H9 (cell line): ENCODE results near the gene GRIK1. TPM values are rescaled to one million over a fixed set of nuclear protein-coding genes. Genes with fewer than 3 reads are reported as not detected.

Experiments
- DNase-seq: peaks from one replicate; pipeline ENCODE4 v3.0.0-alpha.2; 2017
- H2AFZ ChIP-seq: one replicate; pipeline ENCODE4 v1.6.1; 2013; ENCODE audit warnings: mild to moderate bottlenecking, low read length, control low read depth, moderate library complexity
- H2AK5ac ChIP-seq: 2 replicates; pipeline ENCODE4 v1.6.1; 2013; ENCODE audit warnings: low read length, control low read depth, mixed read lengths; ENCODE audit not compliant: insufficient read length
- H2BK120ac ChIP-seq: one replicate; pipeline ENCODE4 v1.6.1; 2013; ENCODE audit warnings: low read depth, mild to moderate bottlenecking, low read length, control low read depth, inconsistent platforms; ENCODE audit not compliant: poor library complexity, severe bottlenecking
- H2BK12ac ChIP-seq: 2 replicates; pipeline ENCODE4 v1.6.1; 2013; ENCODE audit warnings: low read length, control low read depth, mixed read lengths, low read depth; ENCODE audit not compliant: insufficient read length
- H2BK15ac ChIP-seq: 2 replicates; pipeline ENCODE4 v1.6.1; 2013; ENCODE audit warnings: low read depth, low read length, control low read depth
- H2BK20ac ChIP-seq: one replicate; pipeline ENCODE4 v1.6.1; 2013; ENCODE audit warnings: low read depth, mild to moderate bottlenecking, low read length, control low read depth, inconsistent platforms; ENCODE audit not compliant: poor library complexity, severe bottlenecking
- H2BK5ac ChIP-seq: 2 replicates; pipeline ENCODE4 v1.6.1; 2013; ENCODE audit warnings: low read length, control low read depth, mixed read lengths; ENCODE audit not compliant: insufficient read length
- H3K14ac ChIP-seq: 2 replicates; pipeline ENCODE4 v1.6.1; 2013; ENCODE audit warnings: low read length, control low read depth; ENCODE audit not compliant: insufficient read depth
- H3K18ac ChIP-seq: 2 replicates; pipeline ENCODE4 v1.6.1; 2013; ENCODE audit warnings: low read depth, mild to moderate bottlenecking, mixed read lengths, low read length, control low read depth; ENCODE audit not compliant: insufficient read length
- H3K23ac ChIP-seq: 2 replicates; pipeline ENCODE4 v1.6.1; 2013; ENCODE audit warnings: low read length, control low read depth, mixed read lengths, low read depth; ENCODE audit not compliant: insufficient read length
- H3K23me2 ChIP-seq: 2 replicates; pipeline ENCODE4 v1.6.1; 2013; ENCODE audit warnings: low read depth, mild to moderate bottlenecking, mixed read lengths, low read length, control low read depth; ENCODE audit not compliant: insufficient read length, poor library complexity, severe bottlenecking
- H3K27ac ChIP-seq: 2 replicates; pipeline ENCODE4 v1.5.1; 2013; ENCODE audit warnings: low read length, control low read depth, mixed read lengths, low read depth; ENCODE audit not compliant: insufficient read length
- H3K27me3 ChIP-seq: 2 replicates; pipeline ENCODE4 v1.6.1; 2013; ENCODE audit warnings: low read length, control low read depth, inconsistent platforms; ENCODE audit not compliant: insufficient read depth
- H3K4ac ChIP-seq: 2 replicates; pipeline ENCODE4 v1.6.1; 2013; ENCODE audit warnings: low read depth, mild to moderate bottlenecking, control low read depth, inconsistent platforms, low read length, moderate library complexity
- H3K4me1 ChIP-seq: 2 replicates; pipeline ENCODE4 v1.6.1; 2013; ENCODE audit warnings: low read length, control low read depth, inconsistent platforms; ENCODE audit not compliant: insufficient read depth
- H3K4me2 ChIP-seq: 2 replicates; pipeline ENCODE4 v1.6.1; 2013; ENCODE audit warnings: low read length, control low read depth, mixed read lengths; ENCODE audit not compliant: insufficient read length, insufficient read depth
- H3K56ac ChIP-seq: 2 replicates; pipeline ENCODE4 v1.6.1; 2013; ENCODE audit warnings: low read depth, mild to moderate bottlenecking, mixed read lengths, low read length, control low read depth; ENCODE audit not compliant: insufficient read length
- H3K79me1 ChIP-seq: 2 replicates; pipeline ENCODE4 v1.6.1; 2013; ENCODE audit warnings: low read depth, mild to moderate bottlenecking, moderate library complexity, low read length, control low read depth, inconsistent platforms; ENCODE audit not compliant: insufficient read depth, poor library complexity, severe bottlenecking
- H3K79me2 ChIP-seq: 2 replicates; pipeline ENCODE4 v1.6.1; 2013; ENCODE audit warnings: low read length, control low read depth, inconsistent platforms; ENCODE audit not compliant: insufficient read depth
- H3K9ac ChIP-seq: 2 replicates; pipeline ENCODE4 v1.6.1; 2013; ENCODE audit warnings: low read length, control low read depth, mixed read lengths; ENCODE audit not compliant: insufficient read length; ENCODE audit errors: extremely low read depth
- H3K9me3 ChIP-seq: one replicate; pipeline ENCODE4 v1.6.1; 2013; ENCODE audit warnings: low read depth, low read length, inconsistent platforms; ENCODE audit not compliant: control insufficient read depth
- H3T11ph ChIP-seq: one replicate; pipeline ENCODE4 v1.6.1; 2013; ENCODE audit warnings: mild to moderate bottlenecking, low read length, control low read depth, inconsistent platforms
- H4K20me1 ChIP-seq: one replicate; pipeline ENCODE4 v1.6.1; 2013; ENCODE audit not compliant: control insufficient read depth, insufficient read length, insufficient read depth
- H4K5ac ChIP-seq: 2 replicates; pipeline ENCODE4 v1.6.1; 2013; ENCODE audit warnings: low read depth, mild to moderate bottlenecking, mixed read lengths, low read length, control low read depth; ENCODE audit not compliant: insufficient read length
- H4K8ac ChIP-seq: replicated peaks from 2 replicates; pipeline ENCODE4 v1.6.1; 2013; ENCODE audit warnings: low read length, control low read depth, mixed read lengths, low read depth; ENCODE audit not compliant: insufficient read length
- H4K91ac ChIP-seq: 2 replicates; pipeline ENCODE4 v1.6.1; 2013; ENCODE audit warnings: low read depth, mild to moderate bottlenecking, moderate library complexity, mixed read lengths, low read length, control low read depth; ENCODE audit not compliant: insufficient read length
- H3K27ac Mint-ChIP-seq, 3 experiments: 2 replicates in 2 of 3; 3 replicates in 1 of 3; pipeline ENCODE4 v1.8.0; 2020 to 2021; ENCODE audit warnings: mixed read lengths in 3 of 3, mild to moderate bottlenecking in 1 of 3, moderate library complexity in 1 of 3
- H3K27me3 Mint-ChIP-seq: 2 replicates; pipeline ENCODE4 v1.8.0; 2021; ENCODE audit warnings: low read depth, mild to moderate bottlenecking, moderate library complexity, mixed read lengths
- H3K36me3 Mint-ChIP-seq, 3 experiments: 2 replicates in 2 of 3; 3 replicates in 1 of 3; pipeline ENCODE4 v1.8.0; 2020 to 2021; ENCODE audit warnings: low read depth in 3 of 3, mixed read lengths in 3 of 3; ENCODE audit not compliant: insufficient read depth in 1 of 3
- H3K4me1 Mint-ChIP-seq, 2 experiments: 2 replicates each; pipeline ENCODE4 v1.8.0; 2020; ENCODE audit warnings: mixed read lengths in 2 of 2
- H3K4me3 Mint-ChIP-seq, 2 experiments: 2 replicates in 1 of 2; 3 replicates in 1 of 2; pipeline ENCODE4 v1.8.0; 2020 to 2021; ENCODE audit warnings: mild to moderate bottlenecking in 2 of 2, mixed read lengths in 2 of 2, moderate library complexity in 1 of 2
- H3K9me3 Mint-ChIP-seq, 2 experiments: 2 replicates in 1 of 2; 3 replicates in 1 of 2; pipeline ENCODE4 v1.8.0; 2020; ENCODE audit warnings: mild to moderate bottlenecking in 2 of 2, mixed read lengths in 2 of 2, moderate library complexity in 1 of 2
- CTCF ChIP-seq: fragments of 200-600 bp; sonication (generic); conservative IDR thresholded peaks from 3 replicates; pipeline ENCODE4 v1.8.0; 2021; ENCODE audit warnings: antibody characterized with exemption, mild to moderate bottlenecking
- WGBS: extraction: QIAGEN DNeasy Blood & Tissue Kit; methylation state at CpG from one replicate; pipeline ENCODE4 v1.1.7; 2013; ENCODE audit warnings: missing lambda C conversion rate, low lambda C conversion rate, mixed read lengths; ENCODE audit not compliant: insufficient read length; ENCODE audit errors: extremely low coverage; 5-methylcytosine and 5-hydroxymethylcytosine counted together
- total RNA-seq: library from RNA; stranded (reverse); gene quantifications from 2 replicates; pipeline ENCODE4 v1.2.1, GENCODE V29; 2021

Gene GRIK1
- total RNA-seq, 1 experiment from 2014 or later, result not detected

GRCh38 chr21:29721221-29721620, 218.6 kb downstream of the GRIK1 start:
- H4K91ac ChIP-seq, result no peak overlapping the region
- no peak overlapping the region for H3K9ac ChIP-seq
- Mint-ChIP-seq H3K4me1 (peaks cover 21% of the 10 kb centered on the region in 2 experiments), H3K27ac (peak overlapping the region in 1 of 3 experiments; percentile 38; a peak in 3 of 7 replicates), H3K36me3 (peaks cover 4 to 11% (median 7%) of the 10 kb centered on the region in 3 experiments), H3K27me3 (no peaks in the 10 kb centered on the region), H3K4me3 (peak overlapping the region in 1 of 2 experiments; percentile 17; a peak in 3 of 5 replicates), H3K9me3 (peaks cover 10 to 16% of the 10 kb centered on the region in 2 experiments)
- H3K14ac ChIP-seq, result no peak overlapping the region
- no peak overlapping the region for H3T11ph ChIP-seq
- no peaks in the 10 kb centered on the region for H3K23me2 ChIP-seq
- H2BK20ac ChIP-seq, result no peak overlapping the region
- H3K79me1 ChIP-seq, result no peaks in the 10 kb centered on the region
- no peaks in the 10 kb centered on the region for H3K4me1 ChIP-seq
- H2AFZ ChIP-seq, result no peak overlapping the region
- H3K79me2 ChIP-seq, result no peaks in the 10 kb centered on the region
- H2BK15ac ChIP-seq, result no peak overlapping the region
- WGBS, result no CpG with 5 or more reads among the region's 5 CpGs
- H4K5ac ChIP-seq, result no peak overlapping the region
- H3K4ac ChIP-seq, result no peak overlapping the region
- H2BK12ac ChIP-seq, result no peak overlapping the region
- no peak overlapping the region for H2BK5ac ChIP-seq
- peaks cover 8% of the 10 kb centered on the region for H3K9me3 ChIP-seq
- no peak overlapping the region for H3K23ac ChIP-seq
- no peak overlapping the region for H3K18ac ChIP-seq
- no peaks in the 10 kb centered on the region for H4K20me1 ChIP-seq
- no peak for DNase-seq
- no peak overlapping the region for H2AK5ac ChIP-seq
- no peak overlapping the region for H4K8ac ChIP-seq
- H3K27ac ChIP-seq, result no peak overlapping the region
- no peak overlapping the region for H2BK120ac ChIP-seq
- no peak for TF ChIP-seq CTCF
- no peak overlapping the region for H3K56ac ChIP-seq
- no peak overlapping the region for H3K4me2 ChIP-seq
- no peaks in the 10 kb centered on the region for H3K27me3 ChIP-seq
